Neuronal stem cell (in vitro differentiated cells): ENCODE measurements around the gene CROCC2.

Source experiments
- DNase-seq: peaks from one replicate; pipeline ENCODE4 v3.0.0-alpha.2; 2013; ENCODE audit warnings: low spot score
- H2AFZ ChIP-seq: one replicate; pipeline ENCODE4 v1.6.1; 2013; ENCODE audit warnings: mild to moderate bottlenecking, low read length, inconsistent platforms
- H2AK5ac ChIP-seq: 2 replicates; pipeline ENCODE4 v1.6.1; 2013; ENCODE audit warnings: low read depth, mild to moderate bottlenecking, inconsistent platforms, low read length, moderate library complexity, mixed read lengths
- H2BK120ac ChIP-seq: 2 replicates; pipeline ENCODE4 v1.6.1; 2013; ENCODE audit warnings: low read depth, mild to moderate bottlenecking, inconsistent platforms, low read length, moderate library complexity, mixed read lengths
- H2BK12ac ChIP-seq: one replicate; pipeline ENCODE4 v1.6.1; 2013; ENCODE audit warnings: low read length, inconsistent platforms
- H2BK15ac ChIP-seq: 2 replicates; pipeline ENCODE4 v1.6.1; 2013; ENCODE audit warnings: mild to moderate bottlenecking, low read length, inconsistent platforms, mixed read lengths
- H2BK5ac ChIP-seq: one replicate; pipeline ENCODE4 v1.6.1; 2013; ENCODE audit warnings: inconsistent platforms, mild to moderate bottlenecking, low read length, moderate library complexity
- H3K14ac ChIP-seq: one replicate; pipeline ENCODE4 v1.6.1; 2013; ENCODE audit warnings: low read length, inconsistent platforms
- H3K18ac ChIP-seq: 2 replicates; pipeline ENCODE4 v1.6.1; 2013; ENCODE audit warnings: low read length, inconsistent platforms
- H3K23ac ChIP-seq: 2 replicates; pipeline ENCODE4 v1.6.1; 2013; ENCODE audit warnings: low read depth, mild to moderate bottlenecking, mixed read lengths, low read length, inconsistent platforms; ENCODE audit not compliant: poor library complexity
- H3K27ac ChIP-seq: replicated peaks from 3 replicates; pipeline ENCODE4 v1.5.1; 2013; ENCODE audit warnings: low read length, inconsistent platforms
- H3K27me3 ChIP-seq, 3 experiments: 2 replicates each; pipeline ENCODE4 v1.6.1; 2013; ENCODE audit warnings: low read length in 3 of 3, mild to moderate bottlenecking in 2 of 3, inconsistent platforms in 1 of 3, low read depth in 1 of 3, mixed read lengths in 1 of 3, moderate library complexity in 1 of 3; ENCODE audit not compliant: control insufficient read depth in 3 of 3, insufficient read depth in 3 of 3
- H3K36me3 ChIP-seq, 2 donors: replicated peaks in 1 of 2; 2 replicates each; pipeline ENCODE4 v1.6.1; 2013; ENCODE audit warnings: low read length in 2 of 2; ENCODE audit not compliant: control insufficient read depth in 2 of 2, insufficient read depth in 2 of 2
- H3K4ac ChIP-seq: 2 replicates; pipeline ENCODE4 v1.6.1; 2013; ENCODE audit warnings: inconsistent platforms, mild to moderate bottlenecking, low read length, moderate library complexity
- H3K4me1 ChIP-seq, 2 donors: 1 replicate in 1 of 2; 2 replicates in 1 of 2; pipeline ENCODE4 v1.6.1; 2013; ENCODE audit warnings: low read length in 2 of 2, low read depth in 1 of 2; ENCODE audit not compliant: control insufficient read depth in 2 of 2, insufficient read depth in 1 of 2
- H3K4me2 ChIP-seq: one replicate; pipeline ENCODE4 v1.6.1; 2013; ENCODE audit warnings: mild to moderate bottlenecking, low read length, inconsistent platforms; ENCODE audit not compliant: insufficient read depth, poor library complexity, severe bottlenecking
- H3K4me3 ChIP-seq, 2 donors: 2 replicates each; pipeline ENCODE4 v1.5.1; 2013; ENCODE audit warnings: low read length in 2 of 2, mild to moderate bottlenecking in 2 of 2, inconsistent platforms in 1 of 2, moderate library complexity in 1 of 2
- H3K79me1 ChIP-seq: one replicate; pipeline ENCODE4 v1.6.1; 2013; ENCODE audit warnings: low read depth, mild to moderate bottlenecking, inconsistent platforms, low read length, moderate library complexity
- H3K9ac ChIP-seq: one replicate; pipeline ENCODE4 v1.6.1; 2013; ENCODE audit warnings: mild to moderate bottlenecking, low read depth, low read length, inconsistent platforms; ENCODE audit not compliant: poor library complexity
- H3K9me3 ChIP-seq, 2 donors: replicated peaks in 1 of 2; 2 replicates each; pipeline versions ENCODE3 to v1.6.1; 2013; ENCODE audit warnings: low read length in 2 of 2, mild to moderate bottlenecking in 2 of 2, inconsistent platforms in 1 of 2, low read depth in 1 of 2, mixed read lengths in 1 of 2, moderate library complexity in 1 of 2; ENCODE audit not compliant: control insufficient read depth in 2 of 2, insufficient read depth in 1 of 2
- H4K8ac ChIP-seq: one replicate; pipeline ENCODE4 v1.6.1; 2013; ENCODE audit warnings: low read depth, mild to moderate bottlenecking, inconsistent platforms, low read length, moderate library complexity
- H4K91ac ChIP-seq: one replicate; pipeline ENCODE4 v1.6.1; 2013; ENCODE audit warnings: low read length, low read depth, mild to moderate bottlenecking, inconsistent platforms; ENCODE audit not compliant: poor library complexity
- WGBS, 2 donors: extraction: QIAGEN DNeasy Blood & Tissue Kit; methylation state at CpG; one replicate each; pipeline ENCODE4 v1.1.7; 2013; ENCODE audit warnings: missing lambda C conversion rate in 2 of 2, mixed read lengths in 1 of 2; ENCODE audit not compliant: insufficient read length in 2 of 2, insufficient replicate concordance in 1 of 2; ENCODE audit errors: extremely low coverage in 2 of 2; 5-methylcytosine and 5-hydroxymethylcytosine counted together

CROCC2 gene

DNA sequence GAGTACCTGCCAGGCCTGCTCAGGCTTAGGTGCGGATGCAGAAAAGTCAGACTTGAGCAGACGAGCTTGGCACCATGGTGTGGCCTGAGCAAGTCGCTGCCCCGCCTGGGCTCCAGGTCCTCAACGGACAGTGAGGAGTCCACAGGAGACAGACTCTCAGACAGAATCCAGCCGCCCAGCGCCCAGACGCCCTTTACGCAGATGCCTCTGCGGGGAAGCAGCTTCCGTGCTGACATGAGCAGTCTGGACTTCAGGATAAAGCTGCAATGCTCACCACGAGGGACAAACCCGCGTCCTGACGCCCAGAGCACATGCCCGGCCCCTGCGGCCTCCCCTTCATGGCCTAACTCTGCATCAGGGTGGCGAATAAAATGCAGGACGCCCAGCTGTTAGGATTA is 6.7 kb upstream of the CROCC2 start:
- no peak overlapping the region for H3K4ac ChIP-seq
- H3K14ac ChIP-seq, result no peak overlapping the region
- H2AFZ ChIP-seq, result no peak overlapping the region
- H4K8ac ChIP-seq, result no peak overlapping the region
- no peak overlapping the region for H3K23ac ChIP-seq
- no peak overlapping the region for H3K9ac ChIP-seq
- H2BK12ac ChIP-seq, result no peak overlapping the region
- H3K4me2 ChIP-seq, result no peak overlapping the region
- no CpG with 5 or more reads among the region's 19 CpGs for WGBS, 2 donors
- H3K36me3 ChIP-seq, result no peaks in the 10 kb centered on the region
- no peak overlapping the region for H3K4me3 ChIP-seq
- no peaks in the 10 kb centered on the region for H3K9me3 ChIP-seq
- H2AK5ac ChIP-seq, result peak overlapping the region; percentile 63
- no peak overlapping the region for H4K91ac ChIP-seq
- no peak for DNase-seq
- no peak overlapping the region for H3K18ac ChIP-seq
- no peaks in the 10 kb centered on the region for H3K79me1 ChIP-seq
- peaks cover 0 to 6% (median 3%) of the 10 kb centered on the region in 3 experiments for H3K27me3 ChIP-seq
- no peak overlapping the region for H2BK120ac ChIP-seq
- H2BK15ac ChIP-seq, result peak overlapping the region; percentile 75
- H3K27ac ChIP-seq, result no peak overlapping the region
- peaks cover 0 to 2% of the 10 kb centered on the region in 2 donors for H3K4me1 ChIP-seq
- H2BK5ac ChIP-seq, result no peak overlapping the region

- WGBS, 2 donors, result no CpG with 5 or more reads among the region's 27 CpGs
- Histone ChIP-seq H3K18ac (no peak overlapping the region), H2BK12ac (no peak overlapping the region), H4K91ac (no peak overlapping the region), H3K4me1 (peaks cover 0 to 2% of the 10 kb centered on the region in 2 donors), H3K27ac (no peak overlapping the region), H3K4me3 (no peak overlapping the region), H3K36me3 (no peaks in the 10 kb centered on the region), H3K4ac (no peak overlapping the region), H3K79me1 (no peaks in the 10 kb centered on the region), H4K8ac (no peak overlapping the region), H3K27me3 (peaks cover 0 to 13% (median 3%) of the 10 kb centered on the region in 3 experiments), H3K9ac (no peak overlapping the region), H3K23ac (peak overlapping the region; percentile 20), H3K4me2 (no peak overlapping the region), H2AFZ (no peak overlapping the region), H3K9me3 (no peaks in the 10 kb centered on the region), H3K14ac (no peak overlapping the region), H2BK120ac (no peak overlapping the region), H2AK5ac (no peak overlapping the region), H2BK5ac (no peak overlapping the region), H2BK15ac (no peak overlapping the region)
- no peak for DNase-seq
Measured at GRCh38 chr2:240900141-240900860, 5.8 kb upstream of the CROCC2 start.

- H3K79me1 ChIP-seq, result no peaks in the 10 kb centered on the region
- H3K4me1 ChIP-seq, result peaks cover 4 to 7% of the 10 kb centered on the region in 2 donors
- H2AK5ac ChIP-seq, result peak overlapping the region; percentile 37
- no peak overlapping the region for H3K4me3 ChIP-seq
- peak overlapping the region; percentile 23 for H3K4ac ChIP-seq
- no peak overlapping the region for H2BK5ac ChIP-seq
- no peak overlapping the region for H4K91ac ChIP-seq
- no peaks in the 10 kb centered on the region for H3K36me3 ChIP-seq
- no peak overlapping the region for H3K27ac ChIP-seq
- no peak overlapping the region for H4K8ac ChIP-seq
- H2BK15ac ChIP-seq, result peak overlapping the region; percentile 26
- no peak overlapping the region for H3K23ac ChIP-seq
- H2BK120ac ChIP-seq, result peak overlapping the region; percentile 61
- H3K18ac ChIP-seq, result peak overlapping the region; percentile 64
- H3K14ac ChIP-seq, result peak overlapping the region; percentile 97
- H3K9me3 ChIP-seq, result no peaks in the 10 kb centered on the region
- H3K27me3 ChIP-seq, result peaks cover 0 to 25% (median 3%) of the 10 kb centered on the region in 3 experiments
- H3K9ac ChIP-seq, result no peak overlapping the region
- DNase-seq, result no peak
- H2AFZ ChIP-seq, result no peak overlapping the region
- no peak overlapping the region for H2BK12ac ChIP-seq
- WGBS, 2 donors, result no CpG with 5 or more reads among the region's 14 CpGs
- no peak overlapping the region for H3K4me2 ChIP-seq
Measured at GRCh38 chr2:240901986-240902614, 4.0 kb upstream of the CROCC2 start.

DNA sequence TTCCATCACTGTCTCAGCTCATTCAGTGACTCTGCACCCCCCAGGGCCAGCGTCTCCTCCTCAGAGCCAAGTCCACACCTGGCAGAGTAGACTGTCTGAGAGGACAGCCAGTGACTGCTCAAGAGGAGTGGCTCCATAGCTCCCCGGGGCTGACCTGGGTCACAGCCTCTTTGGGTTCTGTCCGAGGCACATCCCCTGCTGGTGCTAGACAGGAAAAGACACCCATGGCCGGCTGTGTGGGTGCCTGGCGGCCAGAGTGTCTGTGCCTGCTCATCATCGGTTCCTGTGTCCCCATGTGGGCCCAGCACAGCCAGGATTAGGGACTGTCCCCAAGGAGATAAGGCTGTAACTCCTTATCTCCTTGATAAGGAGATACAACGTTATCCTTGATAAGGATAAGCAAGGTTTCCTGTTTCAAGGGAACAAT is 3.5 kb upstream of the CROCC2 start:
- no peak overlapping the region for H3K4me2 ChIP-seq
- no CpG with 5 or more reads among the region's 7 CpGs for WGBS, 2 donors
- H3K14ac ChIP-seq, result peak overlapping the region; percentile 97
- H3K18ac ChIP-seq, result peak overlapping the region; percentile 64
- H3K79me1 ChIP-seq, result no peaks in the 10 kb centered on the region
- H3K9ac ChIP-seq, result no peak overlapping the region
- H2BK12ac ChIP-seq, result no peak overlapping the region
- no peak overlapping the region for H2BK5ac ChIP-seq
- DNase-seq, result no peak
- H3K36me3 ChIP-seq, result no peaks in the 10 kb centered on the region
- H3K9me3 ChIP-seq, result no peaks in the 10 kb centered on the region
- no peak overlapping the region for H3K4me3 ChIP-seq
- peaks cover 0 to 29% (median 3%) of the 10 kb centered on the region in 3 experiments for H3K27me3 ChIP-seq
- H2BK15ac ChIP-seq, result peak overlapping the region; percentile 26
- no peak overlapping the region for H4K8ac ChIP-seq
- peaks cover 4 to 6% of the 10 kb centered on the region in 2 donors for H3K4me1 ChIP-seq
- H3K27ac ChIP-seq, result no peak overlapping the region
- no peak overlapping the region for H3K4ac ChIP-seq
- no peak overlapping the region for H2AK5ac ChIP-seq
- no peak overlapping the region for H3K23ac ChIP-seq
- H2BK120ac ChIP-seq, result peak overlapping the region; percentile 61
- no peak overlapping the region for H2AFZ ChIP-seq
- no peak overlapping the region for H4K91ac ChIP-seq
